ENCODE results near the gene PTH1R.

Gene PTH1R

DNA sequence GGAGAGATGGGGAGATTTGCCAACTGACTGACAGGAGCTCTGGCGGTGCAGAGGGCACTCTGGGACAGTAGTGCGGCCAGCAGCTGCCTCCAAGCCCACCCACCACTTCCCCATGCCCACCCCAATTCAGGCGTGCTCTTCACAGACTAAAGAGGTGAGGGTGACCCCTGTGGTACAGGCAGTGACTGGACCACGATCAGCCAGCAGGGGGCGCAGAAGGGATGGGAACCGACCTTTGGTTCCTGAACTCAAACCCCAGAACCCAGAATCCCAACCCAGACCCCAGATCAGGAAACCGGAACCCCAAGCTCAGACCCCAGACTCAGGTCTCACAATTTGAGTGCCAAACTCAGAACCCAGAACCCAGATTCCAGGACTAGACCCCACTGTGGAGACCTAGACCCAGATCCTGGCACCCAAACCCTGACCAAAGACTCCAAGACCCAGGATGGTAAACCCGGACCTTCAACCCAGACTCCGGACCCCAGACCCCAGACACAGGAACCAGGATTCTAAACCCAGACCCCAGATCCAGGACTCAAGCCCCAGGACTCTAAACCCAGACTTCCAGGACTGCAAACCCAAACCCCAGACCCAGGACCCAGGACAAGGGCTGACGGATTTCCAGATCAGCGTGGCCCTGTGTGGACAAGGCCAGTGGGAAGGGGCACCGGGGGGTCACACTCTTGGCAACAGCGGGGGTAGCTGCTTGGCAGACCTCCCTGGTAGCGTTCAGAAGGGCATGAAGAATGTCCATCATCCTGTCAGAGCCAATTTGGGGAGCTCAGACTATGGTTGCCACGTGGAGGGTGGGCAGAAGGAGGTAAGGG, 10.6 kb upstream of the PTH1R start:
- no peaks in the 10 kb centered on the region for H3K36me3 ChIP-seq (ENCODE audit: insufficient read depth, low read length)
- no peak overlapping the region for H3K27ac ChIP-seq (ENCODE audit: low read depth, low read length)
- H3K27me3 ChIP-seq (ENCODE audit: control insufficient read depth in 1 of 2, insufficient read depth in 2 of 2, low read length in 2 of 2) = no peaks in the 10 kb centered on the region
- peak overlapping the region in 1 of 2 donors; percentile 32 for H3K4me3 ChIP-seq (ENCODE audit: low read depth in 1 of 2, low read length in 2 of 2)
- peaks cover 20% of the 10 kb centered on the region for H3K4me1 ChIP-seq (ENCODE audit: insufficient read depth, low read length)
- H3K9ac ChIP-seq (ENCODE audit: low read length) = no peak overlapping the region
- H3K9me3 ChIP-seq (ENCODE audit: low read length) = no peaks in the 10 kb centered on the region

DNA sequence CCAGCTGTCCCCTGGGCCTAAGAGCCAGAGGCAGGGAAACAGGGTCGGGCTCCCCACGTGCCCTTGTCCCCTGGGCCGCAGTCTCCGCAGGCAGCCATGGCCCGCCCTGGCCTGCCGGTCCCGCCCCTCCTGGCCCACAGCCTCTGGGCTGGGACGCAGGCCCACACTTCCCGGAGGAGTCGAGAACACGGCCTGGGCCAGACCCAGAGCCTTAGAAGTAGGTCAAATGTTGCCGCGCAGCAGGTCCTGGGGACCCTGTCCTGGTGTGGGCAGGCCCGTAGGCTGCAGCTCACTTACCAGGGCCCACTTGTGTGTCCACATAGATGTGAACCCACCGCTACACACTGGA, 10.0 kb upstream of the PTH1R start:
- H3K9me3 ChIP-seq (ENCODE audit: low read length) = no peaks in the 10 kb centered on the region
- peaks cover 20% of the 10 kb centered on the region for H3K4me1 ChIP-seq (ENCODE audit: insufficient read depth, low read length)
- no peaks in the 10 kb centered on the region for H3K36me3 ChIP-seq (ENCODE audit: insufficient read depth, low read length)
- H3K4me3 ChIP-seq (ENCODE audit: low read depth in 1 of 2, low read length in 2 of 2) = peak overlapping the region in 1 of 2 donors; percentile 32
- H3K27me3 ChIP-seq (ENCODE audit: control insufficient read depth in 1 of 2, insufficient read depth in 2 of 2, low read length in 2 of 2) = no peaks in the 10 kb centered on the region
- H3K9ac ChIP-seq (ENCODE audit: low read length) = no peak overlapping the region
- H3K27ac ChIP-seq (ENCODE audit: low read depth, low read length) = peak overlapping the region; percentile 25

DNA sequence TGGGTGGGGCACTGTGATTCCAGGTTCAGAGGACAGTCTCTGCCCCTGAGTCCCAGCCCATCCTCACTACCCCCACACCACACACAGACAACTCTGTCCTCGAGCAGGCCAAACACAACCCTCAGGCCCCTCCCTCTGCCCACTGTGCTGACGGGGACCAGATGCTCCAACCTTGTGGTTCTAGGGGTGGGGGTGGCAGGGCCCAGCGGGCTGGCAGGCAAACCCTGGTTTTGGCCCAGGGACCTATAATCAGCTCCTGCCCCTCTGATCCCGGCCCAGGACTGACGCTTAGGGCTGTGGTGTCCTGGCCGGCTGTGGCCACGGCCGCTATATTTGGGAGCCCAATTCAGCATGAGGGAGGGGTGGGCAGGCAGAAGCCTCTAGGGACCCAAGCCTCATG, 9.2 kb upstream of the PTH1R start:
- peak overlapping the region; percentile 17 for H3K9ac ChIP-seq (ENCODE audit: low read length)
- H3K9me3 ChIP-seq (ENCODE audit: low read length) = no peaks in the 10 kb centered on the region

DNA sequence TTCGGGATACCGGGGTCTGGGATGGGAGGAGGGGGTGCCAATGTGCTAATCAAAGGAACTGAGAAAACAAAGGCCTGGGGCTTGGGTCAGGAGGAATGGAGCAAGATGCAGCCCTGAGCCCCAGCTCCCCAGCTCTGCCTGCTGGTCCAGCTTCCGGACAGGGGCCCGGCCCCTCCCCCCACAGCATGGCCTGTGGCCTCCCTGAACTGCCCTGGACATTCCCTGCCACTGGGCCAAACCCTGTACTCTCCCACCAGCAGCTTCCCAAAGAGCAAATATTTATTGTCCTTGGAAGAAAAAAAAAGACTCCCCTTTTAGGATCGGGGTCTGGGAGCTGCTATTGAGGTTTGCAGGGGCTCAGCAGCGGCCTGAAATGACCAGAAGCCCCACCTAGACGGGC, 8.6 kb upstream of the PTH1R start:
- Histone ChIP-seq H3K9ac (ENCODE audit: low read length) (no peak overlapping the region), H3K4me3 (ENCODE audit: low read depth in 1 of 2, low read length in 2 of 2) (no peak overlapping the region), H3K4me1 (ENCODE audit: insufficient read depth, low read length) (peaks cover 26% of the 10 kb centered on the region), H3K9me3 (ENCODE audit: low read length) (no peaks in the 10 kb centered on the region), H3K36me3 (ENCODE audit: insufficient read depth, low read length) (no peaks in the 10 kb centered on the region), H3K27me3 (ENCODE audit: control insufficient read depth in 1 of 2, insufficient read depth in 2 of 2, low read length in 2 of 2) (no peaks in the 10 kb centered on the region), H3K27ac (ENCODE audit: low read depth, low read length) (no peak overlapping the region)

More for the DNA sequence above, 9.2 kb upstream of the PTH1R start:
- Histone ChIP-seq H3K27me3 (ENCODE audit: control insufficient read depth in 1 of 2, insufficient read depth in 2 of 2, low read length in 2 of 2) (no peaks in the 10 kb centered on the region), H3K4me3 (ENCODE audit: low read depth in 1 of 2, low read length in 2 of 2) (peak overlapping the region in 1 of 2 donors; percentile 32), H3K27ac (ENCODE audit: low read depth, low read length) (peak overlapping the region; percentile 25), H3K36me3 (ENCODE audit: insufficient read depth, low read length) (no peaks in the 10 kb centered on the region), H3K4me1 (ENCODE audit: insufficient read depth, low read length) (peaks cover 20% of the 10 kb centered on the region)

GRCh38 chr3:46869440-46869839, 8.1 kb upstream of the PTH1R start:
- Histone ChIP-seq H3K4me3 (ENCODE audit: low read depth in 1 of 2, low read length in 2 of 2) (no peak overlapping the region), H3K9ac (ENCODE audit: low read length) (no peak overlapping the region), H3K36me3 (ENCODE audit: insufficient read depth, low read length) (no peaks in the 10 kb centered on the region), H3K9me3 (ENCODE audit: low read length) (no peaks in the 10 kb centered on the region), H3K27ac (ENCODE audit: low read depth, low read length) (no peak overlapping the region), H3K27me3 (ENCODE audit: control insufficient read depth in 1 of 2, insufficient read depth in 2 of 2, low read length in 2 of 2) (no peaks in the 10 kb centered on the region), H3K4me1 (ENCODE audit: insufficient read depth, low read length) (peaks cover 31% of the 10 kb centered on the region)

- Histone ChIP-seq H3K27me3 (ENCODE audit: control insufficient read depth in 1 of 2, insufficient read depth in 2 of 2, low read length in 2 of 2) (no peaks in the 10 kb centered on the region), H3K9me3 (ENCODE audit: low read length) (no peaks in the 10 kb centered on the region), H3K9ac (ENCODE audit: low read length) (no peak overlapping the region), H3K36me3 (ENCODE audit: insufficient read depth, low read length) (no peaks in the 10 kb centered on the region), H3K4me1 (ENCODE audit: insufficient read depth, low read length) (peaks cover 37% of the 10 kb centered on the region), H3K27ac (ENCODE audit: low read depth, low read length) (no peak overlapping the region), H3K4me3 (ENCODE audit: low read depth in 1 of 2, low read length in 2 of 2) (no peak overlapping the region)
These were observed 6.9 kb upstream of the PTH1R start for GRCh38 chr3:46870651-46871050.

DNA sequence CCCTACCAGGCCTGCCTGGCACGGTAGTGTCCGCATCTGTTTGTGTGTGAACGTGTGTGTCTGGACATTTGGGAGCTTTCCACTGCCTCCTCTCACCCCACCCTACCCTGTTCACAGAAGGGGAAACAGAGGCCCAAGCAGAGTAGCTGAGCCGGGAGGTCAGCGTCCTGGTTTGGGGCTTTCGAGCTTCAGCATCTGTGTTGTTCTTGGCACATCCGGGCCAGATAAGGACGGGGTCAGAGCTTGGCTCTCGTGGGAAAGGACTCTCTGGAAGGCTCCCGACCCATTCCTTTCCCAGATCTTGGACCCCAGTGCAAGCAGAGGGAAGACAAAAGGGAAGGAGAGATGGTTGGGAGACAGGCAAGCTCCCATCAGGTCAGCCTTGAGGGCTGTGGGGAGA, 6.3 kb upstream of the PTH1R start:
- H3K36me3 ChIP-seq (ENCODE audit: insufficient read depth, low read length) = no peaks in the 10 kb centered on the region
- no peak overlapping the region for H3K9ac ChIP-seq (ENCODE audit: low read length)
- H3K27me3 ChIP-seq (ENCODE audit: control insufficient read depth in 1 of 2, insufficient read depth in 2 of 2, low read length in 2 of 2) = no peaks in the 10 kb centered on the region
- H3K27ac ChIP-seq (ENCODE audit: low read depth, low read length) = no peak overlapping the region
- H3K4me3 ChIP-seq (ENCODE audit: low read depth in 1 of 2, low read length in 2 of 2) = no peak overlapping the region
- no peaks in the 10 kb centered on the region for H3K9me3 ChIP-seq (ENCODE audit: low read length)
- peaks cover 37% of the 10 kb centered on the region for H3K4me1 ChIP-seq (ENCODE audit: insufficient read depth, low read length)

- H3K36me3 ChIP-seq (ENCODE audit: insufficient read depth, low read length) = no peaks in the 10 kb centered on the region
- H3K4me3 ChIP-seq (ENCODE audit: low read depth in 1 of 2, low read length in 2 of 2) = no peak overlapping the region
- H3K27ac ChIP-seq (ENCODE audit: low read depth, low read length) = no peak overlapping the region
- peaks cover 19% of the 10 kb centered on the region for H3K4me1 ChIP-seq (ENCODE audit: insufficient read depth, low read length)
- H3K9ac ChIP-seq (ENCODE audit: low read length) = no peak overlapping the region
- H3K27me3 ChIP-seq (ENCODE audit: control insufficient read depth in 1 of 2, insufficient read depth in 2 of 2, low read length in 2 of 2) = no peaks in the 10 kb centered on the region
- H3K9me3 ChIP-seq (ENCODE audit: low read length) = no peaks in the 10 kb centered on the region
These were observed 4.0 kb upstream of the PTH1R start for GRCh38 chr3:46873521-46873920.

- H3K9ac ChIP-seq (ENCODE audit: low read length) = no peak overlapping the region
- peaks cover 26% of the 10 kb centered on the region for H3K4me1 ChIP-seq (ENCODE audit: insufficient read depth, low read length)
- H3K27ac ChIP-seq (ENCODE audit: low read depth, low read length) = no peak overlapping the region
These were observed 3.1 kb upstream of the PTH1R start for GRCh38 chr3:46874430-46874829.

GRCh38 chr3:46875560-46875959, 2.0 kb upstream of the PTH1R start:
- no peak overlapping the region for H3K4me3 ChIP-seq (ENCODE audit: low read depth in 1 of 2, low read length in 2 of 2)
- no peaks in the 10 kb centered on the region for H3K27me3 ChIP-seq (ENCODE audit: control insufficient read depth in 1 of 2, insufficient read depth in 2 of 2, low read length in 2 of 2)

More at GRCh38 chr3:46874430-46874829, 3.1 kb upstream of the PTH1R start:
- no peak overlapping the region for H3K4me3 ChIP-seq (ENCODE audit: low read depth in 1 of 2, low read length in 2 of 2)
- H3K27me3 ChIP-seq (ENCODE audit: control insufficient read depth in 1 of 2, insufficient read depth in 2 of 2, low read length in 2 of 2) = no peaks in the 10 kb centered on the region
- H3K36me3 ChIP-seq (ENCODE audit: insufficient read depth, low read length) = no peaks in the 10 kb centered on the region
- H3K9me3 ChIP-seq (ENCODE audit: low read length) = no peaks in the 10 kb centered on the region

GRCh38 chr3:46876313-46877300, 914 bp upstream of the PTH1R start:
- H3K27me3 ChIP-seq (ENCODE audit: control insufficient read depth in 1 of 2, insufficient read depth in 2 of 2, low read length in 2 of 2) = peaks cover 0 to 8% of the 10 kb centered on the region in 2 donors
- no peak overlapping the region for H3K9ac ChIP-seq (ENCODE audit: low read length)
- H3K9me3 ChIP-seq (ENCODE audit: low read length) = no peaks in the 10 kb centered on the region
- H3K27ac ChIP-seq (ENCODE audit: low read depth, low read length) = no peak overlapping the region
- no peak overlapping the region for H3K4me3 ChIP-seq (ENCODE audit: low read depth in 1 of 2, low read length in 2 of 2)
- no peaks in the 10 kb centered on the region for H3K36me3 ChIP-seq (ENCODE audit: insufficient read depth, low read length)
- peaks cover 26% of the 10 kb centered on the region for H3K4me1 ChIP-seq (ENCODE audit: insufficient read depth, low read length)

More at GRCh38 chr3:46875560-46875959, 2.0 kb upstream of the PTH1R start:
- H3K27ac ChIP-seq (ENCODE audit: low read depth, low read length) = no peak overlapping the region
- no peaks in the 10 kb centered on the region for H3K9me3 ChIP-seq (ENCODE audit: low read length)
- H3K36me3 ChIP-seq (ENCODE audit: insufficient read depth, low read length) = no peaks in the 10 kb centered on the region
- H3K9ac ChIP-seq (ENCODE audit: low read length) = no peak overlapping the region
- peaks cover 26% of the 10 kb centered on the region for H3K4me1 ChIP-seq (ENCODE audit: insufficient read depth, low read length)

Data from muscle layer of colon (tissue), 2 donors.